Sigmoid colon (tissue), 7 donors: Measurements from ENCODE around the gene PDRG1. TPM values are rescaled to one million over a fixed set of nuclear protein-coding genes. Genes with fewer than 3 reads are reported as not detected.

ENCODE experiments used
- DNase-seq: peaks from one replicate; pipeline ENCODE4 v3.0.0-alpha.2; 2019
- H3K27ac ChIP-seq, 4 donors: fragments of 200-600 bp; sonication (generic); one replicate each; pipeline ENCODE4 v1.5.1; 2016 to 2019; ENCODE audit warnings: mild to moderate bottlenecking in 1 of 4
- H3K27me3 ChIP-seq, 3 donors: fragments of 200-600 bp; sonication (generic); one replicate each; pipeline ENCODE4 v1.5.1; 2019; ENCODE audit warnings: mild to moderate bottlenecking in 1 of 3
- H3K36me3 ChIP-seq, 4 donors: fragments of 200-600 bp; sonication (generic); one replicate each; pipeline ENCODE4 v1.5.1; 2016 to 2019
- H3K4me1 ChIP-seq, 4 donors: fragments of 200-600 bp; sonication (generic); one replicate each; pipeline ENCODE4 v1.5.1; 2017 to 2019
- H3K4me3 ChIP-seq, 4 donors: fragments of 200-600 bp; sonication (generic); one replicate each; pipeline ENCODE4 v1.5.1; 2017 to 2019; ENCODE audit warnings: mild to moderate bottlenecking in 2 of 4, moderate library complexity in 1 of 4
- H3K9me3 ChIP-seq, 4 donors: fragments of 200-600 bp in 3 of 4; sonication (generic) in 3 of 4; one replicate each; pipeline versions ENCODE4 v1.5.1 to v1.6.1; 2013 to 2019
- EP300 ChIP-seq, 4 donors: sonication (generic); formaldehyde crosslinking; IDR thresholded peaks; one replicate each; pipeline ENCODE4 v1.6.1; 2017; ENCODE audit warnings: antibody characterized with exemption in 4 of 4
- POLR2A ChIP-seq, 2 donors: fragments of 450-650 bp; IDR thresholded peaks; one replicate each; pipeline ENCODE4 v1.6.1; 2016; ENCODE audit warnings: antibody characterized with exemption in 2 of 2, mild to moderate bottlenecking in 2 of 2, moderate library complexity in 2 of 2
- POLR2AphosphoS5 ChIP-seq, 4 donors: sonication (generic); formaldehyde crosslinking; IDR thresholded peaks; one replicate each; pipeline ENCODE4 v1.6.1; 2017; ENCODE audit warnings: antibody characterized with exemption in 4 of 4
- WGBS, 2 donors: extraction: QIAGEN DNeasy Blood & Tissue Kit; methylation state at CpG; one replicate each; pipeline ENCODE4 v1.1.7; 2013; 5-methylcytosine and 5-hydroxymethylcytosine counted together
- intact Hi-C: fragments of 100-400 bp; cut with DNase I; formaldehyde crosslinking; loops from one replicate; pipeline ENCODE4 v1.15.1; 2023
- polyA plus RNA-seq, 3 donors: library from polyadenylated mRNA; stranded (reverse); fragments of 200-250 nt; gene quantifications; one replicate each; pipeline ENCODE4 v1.2.3, GENCODE V29; 2013
- total RNA-seq, 4 donors: library from RNA; depleted of rRNA; stranded (reverse); fragments of >200 nt; gene quantifications; one replicate each; pipeline ENCODE4 v1.1.0, GENCODE V29; 2016
- TF ChIP-seq, protein P1 (sequence below), 4 experiments: fragments of 450-650 bp in 3 of 4; fragments of 200-600 bp in 1 of 4; IDR thresholded peaks; one replicate each; pipeline ENCODE4 v1.5.1; 2016 to 2019; ENCODE audit warnings: antibody characterized with exemption in 4 of 4, mild to moderate bottlenecking in 3 of 4, moderate library complexity in 2 of 4
- donor health status: healthy with polysubstance abuse.
- donor health status: Bipolar disorder and iron deficiency.
- donor health status: healthy.

PDRG1 gene
- total and polyA plus RNA-seq, 7 donors = 5.0 to 15.2 (median 10.2) TPM

DNA sequence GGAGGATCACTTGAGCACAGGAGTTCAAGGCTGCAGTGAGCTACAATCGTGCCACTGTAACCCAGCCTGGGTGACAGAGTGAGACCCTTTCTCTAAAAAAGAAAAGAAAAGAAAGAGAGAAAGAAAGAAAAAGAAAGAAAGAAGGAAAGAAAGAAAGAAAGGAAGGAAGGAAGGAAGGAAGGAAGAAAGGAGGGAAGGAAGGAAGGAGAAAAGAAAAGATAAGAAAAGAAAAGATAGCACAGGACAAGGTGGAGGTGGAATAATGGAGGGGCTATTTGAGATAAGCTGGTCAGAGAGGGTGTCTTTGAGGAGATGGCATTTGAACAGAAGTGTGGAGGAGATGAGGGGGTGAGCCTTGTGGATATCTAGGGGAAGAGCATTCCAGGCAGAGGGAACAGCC, 2.7 kb upstream of the PDRG1 start:
- H3K27ac ChIP-seq = no peak overlapping the region
- H3K4me1 ChIP-seq = peaks cover 0 to 17% (median 15%) of the 10 kb centered on the region in 4 donors
- peaks cover 0 to 7% (median 4%) of the 10 kb centered on the region in 3 donors for H3K27me3 ChIP-seq
- no peak for DNase-seq
- WGBS, 2 donors = 62 to 78% methylated on average over 1 of the region's 1 CpG
- TF ChIP-seq POLR2A (IDR thresholded peaks at IDR 0.05) (no peak), POLR2AphosphoS5 (IDR thresholded peaks at IDR 0.05) (no peak), EP300 (IDR thresholded peaks at IDR 0.05) (no peak)
- TF ChIP-seq, protein P1, sequence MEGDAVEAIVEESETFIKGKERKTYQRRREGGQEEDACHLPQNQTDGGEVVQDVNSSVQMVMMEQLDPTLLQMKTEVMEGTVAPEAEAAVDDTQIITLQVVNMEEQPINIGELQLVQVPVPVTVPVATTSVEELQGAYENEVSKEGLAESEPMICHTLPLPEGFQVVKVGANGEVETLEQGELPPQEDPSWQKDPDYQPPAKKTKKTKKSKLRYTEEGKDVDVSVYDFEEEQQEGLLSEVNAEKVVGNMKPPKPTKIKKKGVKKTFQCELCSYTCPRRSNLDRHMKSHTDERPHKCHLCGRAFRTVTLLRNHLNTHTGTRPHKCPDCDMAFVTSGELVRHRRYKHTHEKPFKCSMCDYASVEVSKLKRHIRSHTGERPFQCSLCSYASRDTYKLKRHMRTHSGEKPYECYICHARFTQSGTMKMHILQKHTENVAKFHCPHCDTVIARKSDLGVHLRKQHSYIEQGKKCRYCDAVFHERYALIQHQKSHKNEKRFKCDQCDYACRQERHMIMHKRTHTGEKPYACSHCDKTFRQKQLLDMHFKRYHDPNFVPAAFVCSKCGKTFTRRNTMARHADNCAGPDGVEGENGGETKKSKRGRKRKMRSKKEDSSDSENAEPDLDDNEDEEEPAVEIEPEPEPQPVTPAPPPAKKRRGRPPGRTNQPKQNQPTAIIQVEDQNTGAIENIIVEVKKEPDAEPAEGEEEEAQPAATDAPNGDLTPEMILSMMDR (IDR thresholded peaks at IDR 0.05) = no peak
- intact Hi-C loops = loop anchor here (5.0 kb wide), 1 partner anchor 77 kb away; no protein-coding TSS in a partner anchor
- H3K4me3 ChIP-seq = no peak overlapping the region
- H3K9me3 ChIP-seq = no peaks in the 10 kb centered on the region
- no peaks in the 10 kb centered on the region for H3K36me3 ChIP-seq

DNA sequence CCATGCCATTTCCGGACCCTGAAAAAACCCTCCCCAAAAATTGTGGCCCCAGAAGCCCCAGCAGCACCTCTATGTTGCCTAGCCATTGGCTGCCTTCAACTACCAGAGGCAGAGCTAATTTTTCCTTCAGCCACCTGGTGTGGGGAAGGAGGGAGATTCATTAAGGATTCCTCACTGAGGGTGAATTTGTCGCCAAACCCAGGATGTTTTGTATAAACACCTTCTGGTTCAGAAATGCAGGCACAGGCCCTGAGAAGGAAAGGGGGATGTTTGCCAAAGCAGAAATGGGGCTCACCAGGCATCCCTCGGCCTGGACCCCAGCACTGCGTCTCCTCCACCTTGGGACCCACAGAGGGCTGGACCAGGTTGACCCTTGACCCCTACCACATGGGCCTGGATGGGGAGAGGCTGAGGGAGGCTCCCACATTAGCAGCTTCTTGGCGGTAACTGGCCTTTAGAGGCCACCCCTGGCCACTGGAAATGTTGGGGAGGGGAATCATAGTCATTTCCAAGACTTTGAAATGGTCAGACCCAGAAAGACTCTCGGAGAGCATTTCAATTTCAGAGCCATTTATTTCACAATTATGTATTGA, 1.8 kb upstream of the PDRG1 start:
- H3K27ac ChIP-seq = no peak overlapping the region
- intact Hi-C loops = loop anchor here (5.0 kb wide), 1 partner anchor 76 kb away; no protein-coding TSS in a partner anchor
- no peak for TF ChIP-seq EP300 (IDR thresholded peaks at IDR 0.05)
- TF ChIP-seq, protein P1 (IDR thresholded peaks at IDR 0.05) = no peak
- no peak for TF ChIP-seq POLR2AphosphoS5 (IDR thresholded peaks at IDR 0.05)
- no peak for TF ChIP-seq POLR2A (IDR thresholded peaks at IDR 0.05)
- H3K27me3 ChIP-seq = peaks cover 0 to 7% (median 4%) of the 10 kb centered on the region in 3 donors
- WGBS, 2 donors = 73 to 85% methylated on average over 6 of the region's 6 CpGs
- peaks cover 0 to 17% (median 15%) of the 10 kb centered on the region in 4 donors for H3K4me1 ChIP-seq
- no peaks in the 10 kb centered on the region for H3K9me3 ChIP-seq
- DNase-seq = no peak
- no peak overlapping the region for H3K4me3 ChIP-seq
- H3K36me3 ChIP-seq = peaks cover 0 to 5% (median 3%) of the 10 kb centered on the region in 4 donors

DNA sequence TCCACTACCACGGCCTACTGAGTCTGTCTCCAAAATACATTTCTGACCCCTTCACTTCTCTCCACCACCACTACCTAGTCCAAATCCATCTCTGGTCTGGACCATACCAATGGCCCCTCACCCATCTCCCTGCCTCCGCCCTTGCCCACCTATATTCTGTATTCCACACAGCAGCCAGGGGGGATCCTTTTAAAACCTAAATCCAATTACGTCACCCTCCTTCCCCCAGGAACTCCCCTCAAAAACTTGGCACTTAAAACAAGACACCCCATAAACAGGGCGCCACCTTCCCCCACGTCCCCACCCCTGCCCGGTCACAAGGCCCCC, 680 bp downstream of the PDRG1 start:
- Histone ChIP-seq H3K9me3 (no peaks in the 10 kb centered on the region), H3K36me3 (peaks cover 17 to 30% (median 23%) of the 10 kb centered on the region in 4 donors), H3K4me3 (peak overlapping the region; percentile 72 to 99 (median 80)), H3K4me1 (peaks cover 0 to 17% (median 15%) of the 10 kb centered on the region in 4 donors), H3K27ac (peak overlapping the region; percentile 75 to 84 (median 80)), H3K27me3 (peaks cover 0 to 4% (median 0%) of the 10 kb centered on the region in 3 donors)
- no peak for DNase-seq
- WGBS, 2 donors = 4 to 6% methylated on average over 6 of the region's 6 CpGs
- intact Hi-C loops = loop anchor here (5.0 kb wide), 1 partner anchor 74 kb away; no protein-coding TSS in a partner anchor
- TF ChIP-seq, protein P1 (IDR thresholded peaks at IDR 0.05) = no peak
- TF ChIP-seq POLR2AphosphoS5 (IDR thresholded peaks at IDR 0.05) (no peak), POLR2A (IDR thresholded peaks at IDR 0.05) (no peak), EP300 (IDR thresholded peaks at IDR 0.05) (no peak)

DNA sequence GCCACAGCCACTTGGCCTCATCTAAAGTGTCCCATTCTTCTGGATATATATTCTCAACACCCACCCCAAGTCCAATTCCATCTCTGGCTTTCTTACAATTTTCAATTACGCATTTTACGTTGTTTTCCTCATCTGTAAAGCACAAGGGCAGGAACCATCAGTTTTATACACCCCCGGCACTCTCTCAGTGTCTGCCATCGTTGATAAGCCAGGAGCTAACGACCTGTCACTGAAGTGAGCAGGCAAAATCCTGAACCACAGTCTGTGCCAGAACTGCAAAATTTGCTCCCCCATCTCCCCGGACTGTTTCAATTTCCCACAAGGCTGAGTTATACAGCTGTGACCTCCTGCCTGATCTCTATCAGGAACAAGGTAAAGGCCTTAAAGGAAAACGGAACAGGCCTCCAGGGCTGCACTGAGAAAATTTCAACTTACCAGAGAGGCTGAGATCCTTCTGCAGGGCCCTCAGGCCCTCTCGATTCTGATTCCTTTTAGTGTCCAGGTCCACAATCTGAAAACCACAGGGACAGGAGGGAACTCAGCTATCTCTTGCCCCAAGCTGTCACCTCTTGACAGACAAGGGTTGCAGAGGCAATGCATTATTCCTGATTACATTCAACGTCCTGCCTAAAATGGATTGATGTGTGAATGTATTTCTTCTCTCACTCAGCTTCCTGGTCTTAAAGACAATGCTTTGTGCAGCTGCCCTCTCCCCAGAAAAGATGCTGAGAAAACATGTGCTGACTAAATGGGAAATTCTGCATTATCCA, 1.8 kb downstream of the PDRG1 start:
- H3K9me3 ChIP-seq = no peaks in the 10 kb centered on the region
- H3K27ac ChIP-seq = no peak overlapping the region
- TF ChIP-seq POLR2AphosphoS5 (IDR thresholded peaks at IDR 0.05) = no peak
- TF ChIP-seq, protein P1 (IDR thresholded peaks at IDR 0.05) = no peak
- TF ChIP-seq POLR2A (IDR thresholded peaks at IDR 0.05) = no peak
- no peak for TF ChIP-seq EP300 (IDR thresholded peaks at IDR 0.05)
- H3K4me1 ChIP-seq = peaks cover 0 to 17% (median 15%) of the 10 kb centered on the region in 4 donors
- WGBS, 2 donors = 83 to 84% methylated on average over 9 of the region's 9 CpGs
- no peak for DNase-seq
- peaks cover 24 to 41% (median 32%) of the 10 kb centered on the region in 4 donors for H3K36me3 ChIP-seq
- H3K4me3 ChIP-seq = peak overlapping the region in 1 of 4 donors; percentile 78
- no peaks in the 10 kb centered on the region for H3K27me3 ChIP-seq
- intact Hi-C loops = loop anchor here (5.0 kb wide), 1 partner anchor 73 kb away; no protein-coding TSS in a partner anchor
